HL-60 (cell line): ENCODE results near the gene WNT7A.

Experiments
- DNase-seq, 2 experiments: peaks; one replicate each; pipeline ENCODE4 v3.0.0-alpha.2; 2010 to 2020; ENCODE audit warnings: low read depth in 1 of 2, low spot score in 1 of 2
- H3K27ac ChIP-seq: fragments of 250-450 bp; sonication (Bioruptor Pico); replicated peaks from 2 replicates; pipeline ENCODE4 v1.5.1; 2020; ENCODE audit warnings: mild to moderate bottlenecking, moderate library complexity
- H3K27me3 ChIP-seq: fragments of 250-450 bp; sonication (Bioruptor Pico); 2 replicates; pipeline ENCODE4 v1.5.1; 2021; ENCODE audit warnings: mild to moderate bottlenecking, moderate library complexity; ENCODE audit not compliant: insufficient read depth, poor library complexity, severe bottlenecking
- H3K4me3 ChIP-seq: replicated peaks from 2 replicates; pipeline ENCODE4 v1.5.1; 2011; ENCODE audit warnings: mild to moderate bottlenecking, control low read depth, low read length; ENCODE audit not compliant: insufficient read depth
- GABPA ChIP-seq: IDR thresholded peaks from 2 replicates; pipeline ENCODE4 v1.6.1; 2012; ENCODE audit warnings: low read depth
- POLR2AphosphoS5 ChIP-seq: IDR thresholded peaks from 2 replicates; pipeline ENCODE4 v1.6.1; 2012; ENCODE audit warnings: low read depth
- SPI1 ChIP-seq: IDR thresholded peaks from 2 replicates; pipeline ENCODE4 v1.6.1; 2012; ENCODE audit warnings: low read depth, mild to moderate bottlenecking, borderline replicate concordance
- TF ChIP-seq, protein P1 (sequence below): IDR thresholded peaks from 2 replicates; pipeline ENCODE4 v1.6.1; 2012; ENCODE audit warnings: low read depth; ENCODE audit not compliant: insufficient replicate concordance
- TF ChIP-seq, protein P2 (sequence below): IDR thresholded peaks from one replicate; pipeline ENCODE4 v1.5.1; 2011; ENCODE audit warnings: low read length, control low read depth, inconsistent platforms; ENCODE audit not compliant: insufficient read depth

Gene WNT7A

DNA sequence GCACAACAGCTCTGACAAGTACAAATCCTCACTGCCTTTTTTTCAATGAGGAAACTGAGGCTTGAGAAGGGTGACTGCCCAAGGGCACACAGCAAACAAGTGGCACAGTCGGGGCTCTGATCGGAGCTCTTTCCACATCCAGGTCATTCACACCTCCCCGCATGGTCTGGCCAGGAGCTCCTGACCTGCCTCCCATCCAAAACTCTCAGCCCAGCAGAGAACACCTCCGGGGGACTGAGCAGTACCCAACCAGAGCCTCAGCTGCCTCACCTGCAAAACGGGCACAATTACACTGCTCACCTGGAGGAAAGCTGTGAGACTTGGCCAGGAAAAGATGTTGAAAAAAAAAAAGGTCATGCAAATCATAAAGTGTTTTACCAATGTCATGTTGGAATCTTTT lies 36.5 kb downstream of the WNT7A start:
- Histone ChIP-seq H3K4me3 (no peak overlapping the region), H3K27ac (no peak overlapping the region), H3K27me3 (no peaks in the 10 kb centered on the region)
- TF ChIP-seq GABPA = no peak
- TF ChIP-seq, protein P1, sequence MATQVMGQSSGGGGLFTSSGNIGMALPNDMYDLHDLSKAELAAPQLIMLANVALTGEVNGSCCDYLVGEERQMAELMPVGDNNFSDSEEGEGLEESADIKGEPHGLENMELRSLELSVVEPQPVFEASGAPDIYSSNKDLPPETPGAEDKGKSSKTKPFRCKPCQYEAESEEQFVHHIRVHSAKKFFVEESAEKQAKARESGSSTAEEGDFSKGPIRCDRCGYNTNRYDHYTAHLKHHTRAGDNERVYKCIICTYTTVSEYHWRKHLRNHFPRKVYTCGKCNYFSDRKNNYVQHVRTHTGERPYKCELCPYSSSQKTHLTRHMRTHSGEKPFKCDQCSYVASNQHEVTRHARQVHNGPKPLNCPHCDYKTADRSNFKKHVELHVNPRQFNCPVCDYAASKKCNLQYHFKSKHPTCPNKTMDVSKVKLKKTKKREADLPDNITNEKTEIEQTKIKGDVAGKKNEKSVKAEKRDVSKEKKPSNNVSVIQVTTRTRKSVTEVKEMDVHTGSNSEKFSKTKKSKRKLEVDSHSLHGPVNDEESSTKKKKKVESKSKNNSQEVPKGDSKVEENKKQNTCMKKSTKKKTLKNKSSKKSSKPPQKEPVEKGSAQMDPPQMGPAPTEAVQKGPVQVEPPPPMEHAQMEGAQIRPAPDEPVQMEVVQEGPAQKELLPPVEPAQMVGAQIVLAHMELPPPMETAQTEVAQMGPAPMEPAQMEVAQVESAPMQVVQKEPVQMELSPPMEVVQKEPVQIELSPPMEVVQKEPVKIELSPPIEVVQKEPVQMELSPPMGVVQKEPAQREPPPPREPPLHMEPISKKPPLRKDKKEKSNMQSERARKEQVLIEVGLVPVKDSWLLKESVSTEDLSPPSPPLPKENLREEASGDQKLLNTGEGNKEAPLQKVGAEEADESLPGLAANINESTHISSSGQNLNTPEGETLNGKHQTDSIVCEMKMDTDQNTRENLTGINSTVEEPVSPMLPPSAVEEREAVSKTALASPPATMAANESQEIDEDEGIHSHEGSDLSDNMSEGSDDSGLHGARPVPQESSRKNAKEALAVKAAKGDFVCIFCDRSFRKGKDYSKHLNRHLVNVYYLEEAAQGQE = no peak
- TF ChIP-seq SPI1 = no peak
- no peak for TF ChIP-seq POLR2AphosphoS5
- TF ChIP-seq, protein P2, sequence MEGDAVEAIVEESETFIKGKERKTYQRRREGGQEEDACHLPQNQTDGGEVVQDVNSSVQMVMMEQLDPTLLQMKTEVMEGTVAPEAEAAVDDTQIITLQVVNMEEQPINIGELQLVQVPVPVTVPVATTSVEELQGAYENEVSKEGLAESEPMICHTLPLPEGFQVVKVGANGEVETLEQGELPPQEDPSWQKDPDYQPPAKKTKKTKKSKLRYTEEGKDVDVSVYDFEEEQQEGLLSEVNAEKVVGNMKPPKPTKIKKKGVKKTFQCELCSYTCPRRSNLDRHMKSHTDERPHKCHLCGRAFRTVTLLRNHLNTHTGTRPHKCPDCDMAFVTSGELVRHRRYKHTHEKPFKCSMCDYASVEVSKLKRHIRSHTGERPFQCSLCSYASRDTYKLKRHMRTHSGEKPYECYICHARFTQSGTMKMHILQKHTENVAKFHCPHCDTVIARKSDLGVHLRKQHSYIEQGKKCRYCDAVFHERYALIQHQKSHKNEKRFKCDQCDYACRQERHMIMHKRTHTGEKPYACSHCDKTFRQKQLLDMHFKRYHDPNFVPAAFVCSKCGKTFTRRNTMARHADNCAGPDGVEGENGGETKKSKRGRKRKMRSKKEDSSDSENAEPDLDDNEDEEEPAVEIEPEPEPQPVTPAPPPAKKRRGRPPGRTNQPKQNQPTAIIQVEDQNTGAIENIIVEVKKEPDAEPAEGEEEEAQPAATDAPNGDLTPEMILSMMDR = no peak
- no peak for DNase-seq

DNA sequence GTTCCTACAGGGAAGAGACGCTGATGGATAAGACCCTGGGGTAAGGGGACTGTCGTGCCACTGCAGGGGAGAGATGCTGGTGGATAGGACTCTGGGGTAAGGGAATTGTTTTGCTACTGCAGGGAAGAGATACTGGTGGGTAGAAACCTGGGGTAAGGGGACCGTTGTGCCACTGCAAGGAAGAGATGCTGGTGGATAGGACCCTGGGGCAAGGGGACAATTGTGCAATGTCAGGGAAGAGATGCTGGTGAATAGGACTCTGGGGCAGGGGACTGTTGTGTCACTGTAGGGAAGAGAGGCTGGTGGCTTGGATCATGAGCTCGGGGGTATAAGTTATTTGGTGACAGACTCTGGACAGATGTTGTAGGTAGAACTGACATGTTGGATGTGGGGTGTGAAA lies 37.6 kb downstream of the WNT7A start:
- no peak for DNase-seq
- no peak for TF ChIP-seq SPI1
- TF ChIP-seq GABPA = no peak
- no peak for TF ChIP-seq POLR2AphosphoS5
- Histone ChIP-seq H3K4me3 (no peak overlapping the region), H3K27ac (no peak overlapping the region), H3K27me3 (no peaks in the 10 kb centered on the region)

DNA sequence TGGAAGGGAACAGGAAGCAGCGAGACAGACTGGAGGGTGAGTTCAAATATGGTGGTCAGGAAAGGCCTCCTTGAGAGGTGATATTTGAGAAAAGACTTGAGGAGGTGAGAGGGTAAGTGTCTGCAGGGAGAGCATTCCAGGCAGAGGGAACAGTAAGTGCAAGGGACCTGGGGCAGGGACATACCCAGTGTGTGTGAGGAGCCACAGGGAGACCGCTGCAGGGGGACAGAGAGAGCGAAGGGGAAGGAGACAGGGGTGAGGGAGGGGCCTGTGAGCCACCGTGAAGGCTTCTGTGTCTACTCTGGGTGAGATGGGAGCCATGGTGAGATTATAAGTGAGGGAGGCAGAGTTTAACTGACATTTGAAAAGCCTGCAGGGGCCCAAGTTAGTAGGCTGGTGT lies 38.0 kb downstream of the WNT7A start:
- H3K27me3 ChIP-seq = no peaks in the 10 kb centered on the region
- H3K4me3 ChIP-seq = no peak overlapping the region
- H3K27ac ChIP-seq = no peak overlapping the region
- TF ChIP-seq, protein P1 = no peak
- no peak for TF ChIP-seq GABPA
- TF ChIP-seq POLR2AphosphoS5 = no peak
- TF ChIP-seq, protein P2 = no peak
- no peak for DNase-seq

DNA sequence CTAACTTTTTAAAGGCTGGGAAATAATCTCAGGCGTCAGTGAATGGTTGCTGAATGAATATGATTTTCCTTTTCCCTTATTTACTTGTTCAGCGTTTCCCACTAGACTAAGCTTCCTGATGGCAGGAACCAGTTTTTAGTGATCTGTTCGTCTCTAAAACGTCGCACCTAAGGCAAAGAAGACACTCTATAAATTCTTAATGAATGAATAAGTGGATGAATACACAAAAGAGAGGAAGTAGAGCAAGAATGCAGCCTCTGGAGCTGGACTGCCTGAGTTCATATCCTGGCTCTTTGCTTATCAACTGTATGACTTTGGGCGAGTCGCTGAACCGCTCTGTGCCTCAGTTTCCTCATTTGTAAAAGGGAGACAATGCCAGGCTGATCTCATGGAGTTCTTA lies 38.7 kb downstream of the WNT7A start:
- TF ChIP-seq SPI1 = no peak
- TF ChIP-seq POLR2AphosphoS5 = no peak
- TF ChIP-seq, protein P2 = no peak
- TF ChIP-seq GABPA = no peak
- TF ChIP-seq, protein P1 = no peak
- no peak overlapping the region for H3K4me3 ChIP-seq
- no peak overlapping the region for H3K27ac ChIP-seq
- no peak for DNase-seq
- H3K27me3 ChIP-seq = no peaks in the 10 kb centered on the region
